ENCODE data around the gene FBXL5.

FBXL5 gene

DNA sequence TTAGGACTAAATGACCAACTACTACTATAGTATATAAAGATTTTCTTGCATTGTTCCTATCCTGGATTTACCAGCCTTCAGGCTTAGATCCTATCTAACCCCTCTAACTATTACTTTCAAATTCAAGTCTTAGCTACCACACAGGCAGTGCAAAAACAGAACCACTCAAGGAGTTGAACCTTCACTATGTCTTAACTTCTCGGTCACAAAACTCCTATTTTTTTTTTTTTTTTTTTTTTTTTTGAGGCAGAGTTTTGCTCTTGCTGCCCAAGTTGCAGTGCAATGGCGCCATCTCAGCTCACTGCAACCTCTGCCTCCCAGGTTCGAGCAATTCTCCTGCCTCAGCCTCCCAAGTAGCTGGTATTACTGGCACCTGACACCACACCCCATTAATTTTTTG, 20.2 kb upstream of the FBXL5 start:
- no peak for DNase-seq

DNA sequence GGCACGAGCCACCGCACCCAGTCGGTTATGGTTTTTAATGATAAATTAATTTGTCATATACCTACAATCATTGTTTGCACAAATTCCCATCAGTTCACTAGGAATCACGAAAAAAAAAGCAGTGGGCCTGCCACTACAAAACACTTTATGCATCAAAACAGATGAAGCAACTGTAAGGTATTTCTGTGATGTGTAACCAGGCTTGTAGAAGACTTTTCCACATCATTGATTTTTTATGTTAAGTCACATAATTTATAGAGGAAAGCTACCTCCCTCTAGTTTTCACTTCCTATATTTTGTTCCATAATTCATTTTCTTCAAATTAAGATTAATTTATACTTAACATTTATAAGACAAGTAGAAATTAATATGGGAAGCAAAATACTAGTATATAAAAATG, 19.8 kb upstream of the FBXL5 start:
- DNase-seq, result no peak

DNA sequence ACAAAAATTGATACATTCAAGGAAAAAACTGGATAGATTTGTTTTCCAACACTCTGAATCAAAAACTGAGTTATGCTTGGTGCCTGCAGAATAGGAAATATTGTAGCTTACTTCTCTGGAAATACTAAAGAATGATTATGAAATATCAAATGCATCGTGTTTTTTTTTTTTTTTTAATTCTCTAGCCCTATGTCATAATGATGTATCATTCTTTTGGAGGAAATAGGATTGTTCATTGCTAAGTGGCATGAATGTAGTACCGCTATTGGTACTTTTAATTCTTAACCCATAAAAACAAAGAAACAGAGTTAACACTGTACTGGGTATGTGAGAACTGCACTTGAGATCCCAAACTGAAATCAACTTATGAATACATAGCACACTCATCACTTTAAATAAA, 18.9 kb upstream of the FBXL5 start:
- DNase-seq, result no peak

DNA sequence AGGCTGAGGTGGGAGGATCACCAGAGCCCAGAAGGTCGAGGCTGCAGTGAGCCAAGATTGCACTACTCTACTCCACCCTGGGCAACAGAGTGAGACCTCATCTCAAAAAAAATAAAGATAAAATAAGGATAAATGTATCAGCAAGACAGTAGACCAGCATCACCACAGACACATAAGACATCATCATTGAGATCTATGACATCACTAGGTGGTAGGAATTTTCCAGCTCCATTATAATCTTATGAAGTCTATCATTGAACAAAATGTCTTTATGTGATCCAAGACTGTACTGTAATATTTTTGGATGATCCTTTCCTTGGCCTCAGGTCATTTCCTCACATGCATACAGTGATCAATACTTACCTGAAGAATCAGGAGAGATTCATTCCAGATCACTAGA, 18.2 kb upstream of the FBXL5 start:
- DNase-seq, result no peak

DNA sequence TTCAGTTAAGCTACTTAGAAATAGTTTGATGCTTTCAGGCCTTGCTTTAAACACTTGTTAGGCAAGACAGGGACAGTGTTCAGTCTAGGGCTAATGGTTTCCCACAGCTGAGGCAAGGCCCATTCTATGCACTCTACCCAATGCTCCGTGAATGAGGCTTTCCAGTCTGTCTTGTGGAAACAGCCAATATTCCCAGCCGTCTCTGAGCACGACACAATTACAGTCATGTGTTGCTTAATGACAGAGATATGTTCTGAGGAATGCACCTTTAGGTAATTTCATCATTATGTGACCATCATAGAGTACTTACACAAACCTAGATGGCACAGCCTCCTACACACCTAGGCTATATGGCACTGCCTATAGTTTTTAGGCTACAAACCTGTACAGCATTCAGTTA, 16.9 kb upstream of the FBXL5 start:
- no peak for DNase-seq

DNA sequence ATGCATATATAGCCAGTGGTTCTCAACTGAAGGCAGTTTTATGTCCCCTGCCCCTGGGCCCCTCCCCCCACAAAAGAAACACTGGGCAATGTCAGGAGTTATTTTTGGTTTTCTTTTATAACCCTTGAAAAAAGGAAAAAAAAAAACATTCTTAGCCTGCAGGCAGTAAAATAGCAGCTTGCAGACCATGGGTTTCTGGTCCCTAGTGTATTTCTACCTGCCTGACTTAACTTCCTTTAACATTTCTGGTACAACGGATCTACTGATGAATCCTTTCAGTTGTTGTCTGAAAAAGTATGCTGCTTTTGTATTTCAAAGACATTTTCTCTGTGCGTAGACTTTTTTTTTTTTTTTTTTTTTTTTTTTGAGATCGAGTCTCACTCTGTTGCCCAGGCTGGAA, 15.4 kb upstream of the FBXL5 start:
- no peak for DNase-seq

DNA sequence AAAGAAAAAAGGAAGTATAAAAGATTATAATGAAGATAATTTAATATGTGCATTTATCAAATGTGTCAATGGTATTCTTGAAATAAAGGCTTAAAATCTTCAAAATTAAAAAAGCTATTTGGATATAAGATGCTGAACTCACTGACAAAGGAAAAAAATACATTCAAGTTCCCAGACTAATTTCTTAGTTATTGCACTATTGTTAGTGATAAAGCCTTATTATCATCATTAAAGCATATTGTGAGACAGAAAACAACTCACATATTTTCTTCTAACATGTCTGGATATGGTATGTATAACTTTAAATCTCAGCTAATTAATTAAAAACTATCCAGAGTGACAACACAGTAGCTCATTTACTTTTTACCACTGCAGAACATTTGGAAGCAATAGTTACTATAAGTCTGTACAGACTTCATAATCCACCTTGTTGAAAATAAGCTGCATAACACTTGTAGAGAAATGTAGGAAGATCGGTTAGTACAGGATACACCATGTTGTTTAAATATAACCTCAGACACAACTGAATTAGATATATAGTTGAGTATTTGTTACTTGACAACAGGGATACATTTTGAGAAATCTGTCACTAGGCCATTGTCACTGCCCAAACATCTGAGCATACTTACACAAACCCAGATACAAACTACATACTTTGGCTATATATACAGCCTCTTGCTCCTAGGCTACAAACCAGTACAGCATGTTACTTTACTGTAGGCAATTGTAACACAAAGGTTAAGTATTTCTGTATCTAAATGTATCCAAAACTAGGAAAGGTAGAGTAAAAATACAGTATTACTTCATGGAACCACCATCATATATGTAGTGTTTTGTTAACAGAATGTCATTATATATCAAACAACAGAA, 13.6 kb upstream of the FBXL5 start:
- no peak for DNase-seq

DNA sequence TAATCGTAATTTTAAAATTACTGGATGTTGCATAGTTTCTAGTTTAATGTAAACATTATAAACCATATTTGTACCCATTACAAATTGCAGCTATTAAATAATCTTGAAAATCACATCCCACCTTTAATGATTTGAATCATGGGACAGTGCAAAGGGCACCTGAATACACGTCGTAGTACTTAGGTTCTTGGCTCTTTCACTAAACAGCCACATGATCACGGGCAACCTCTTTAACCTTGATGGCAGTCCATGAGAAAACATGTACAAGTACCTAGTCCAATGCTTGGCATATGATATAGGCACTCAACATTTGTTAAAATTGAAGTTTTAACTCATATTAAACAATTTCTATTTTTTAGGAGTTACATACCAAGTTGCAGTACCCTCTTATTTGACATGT, 11.8 kb upstream of the FBXL5 start:
- no peak for DNase-seq

DNA sequence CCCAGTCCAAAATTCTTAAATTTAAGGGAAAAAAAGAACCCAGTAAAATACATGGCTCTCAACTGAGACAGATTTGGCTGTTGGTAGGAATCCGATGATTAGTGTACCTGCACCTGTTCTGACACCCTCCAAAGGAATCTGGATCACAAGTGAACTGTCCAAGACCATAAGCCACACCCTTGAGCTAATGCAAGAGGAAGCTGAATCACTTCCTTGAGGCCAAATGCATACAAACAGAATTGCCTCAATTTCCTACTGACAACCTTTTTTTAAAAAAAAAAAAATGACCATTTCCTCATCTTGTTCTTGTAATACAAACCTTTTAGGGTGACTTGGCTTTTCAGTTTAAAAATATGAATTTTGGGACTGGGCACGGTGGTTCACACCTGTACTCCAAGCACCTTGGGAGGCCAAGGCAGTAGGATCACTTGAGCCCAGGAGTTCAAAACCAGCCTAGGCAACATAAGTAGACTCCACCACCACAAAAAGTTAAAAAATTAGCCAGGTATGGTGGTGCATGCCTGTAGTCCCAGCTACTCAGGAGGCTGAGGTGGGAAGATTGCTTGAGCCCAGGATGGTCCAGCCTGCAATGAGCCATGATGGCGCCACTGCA, 10.7 kb upstream of the FBXL5 start:
- DNase-seq, result no peak

DNA sequence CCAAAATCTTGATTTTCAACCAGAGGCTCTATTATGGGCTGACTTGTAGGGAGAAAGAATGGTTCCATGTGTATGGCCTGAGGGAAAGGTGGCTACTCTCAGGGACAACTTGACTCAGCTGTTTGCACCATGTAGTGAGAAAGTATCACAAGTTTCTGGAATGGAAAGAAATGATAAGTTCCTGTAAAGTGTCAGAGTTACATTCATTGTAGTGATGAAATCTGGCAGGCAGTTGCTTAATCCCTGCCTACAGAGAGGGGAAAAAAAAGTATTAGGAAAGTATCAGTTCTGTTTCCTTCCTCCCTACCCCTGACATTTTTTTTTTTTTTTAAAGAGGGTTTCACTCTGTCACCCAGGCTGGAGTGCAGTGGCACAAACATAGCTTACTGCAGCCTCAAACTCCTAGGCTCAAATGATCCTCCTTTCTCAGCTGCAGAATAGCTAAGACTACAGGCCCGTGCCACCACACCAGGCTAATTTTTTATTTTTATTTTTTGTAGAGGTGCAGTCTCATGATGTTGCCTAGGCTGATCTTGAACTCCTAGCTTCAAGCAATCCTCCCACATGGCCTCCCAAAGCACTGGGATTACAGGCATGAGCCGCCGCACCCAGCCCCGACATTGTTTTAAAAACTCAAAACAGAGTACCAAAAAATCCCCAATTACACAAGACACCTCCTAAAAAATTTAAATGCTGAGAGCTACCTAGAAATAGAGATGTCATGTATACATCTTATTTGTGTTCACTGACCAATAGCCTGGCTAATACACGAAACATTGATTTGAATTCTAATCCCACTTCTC, 4.8 kb upstream of the FBXL5 start:
- no peak for DNase-seq

DNA sequence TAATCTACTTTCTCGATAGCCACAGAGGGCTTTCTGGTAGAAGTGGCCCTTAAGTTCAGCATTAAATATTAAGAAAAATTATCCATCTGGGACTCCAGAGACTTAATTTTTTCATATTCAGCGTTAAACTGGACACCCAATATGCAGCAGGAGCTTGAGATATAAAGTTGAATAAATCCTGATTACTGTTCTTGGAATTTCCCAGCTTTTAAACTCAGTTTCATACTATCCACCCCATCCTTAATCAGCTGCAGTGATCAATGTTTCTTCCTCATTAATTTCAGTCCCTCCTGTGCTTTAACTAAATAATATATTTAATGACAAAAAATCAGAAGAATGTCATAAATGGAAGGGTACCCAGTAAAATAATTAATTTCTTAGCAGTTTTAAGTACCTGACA, 3.6 kb upstream of the FBXL5 start:
- DNase-seq, result no peak

DNA sequence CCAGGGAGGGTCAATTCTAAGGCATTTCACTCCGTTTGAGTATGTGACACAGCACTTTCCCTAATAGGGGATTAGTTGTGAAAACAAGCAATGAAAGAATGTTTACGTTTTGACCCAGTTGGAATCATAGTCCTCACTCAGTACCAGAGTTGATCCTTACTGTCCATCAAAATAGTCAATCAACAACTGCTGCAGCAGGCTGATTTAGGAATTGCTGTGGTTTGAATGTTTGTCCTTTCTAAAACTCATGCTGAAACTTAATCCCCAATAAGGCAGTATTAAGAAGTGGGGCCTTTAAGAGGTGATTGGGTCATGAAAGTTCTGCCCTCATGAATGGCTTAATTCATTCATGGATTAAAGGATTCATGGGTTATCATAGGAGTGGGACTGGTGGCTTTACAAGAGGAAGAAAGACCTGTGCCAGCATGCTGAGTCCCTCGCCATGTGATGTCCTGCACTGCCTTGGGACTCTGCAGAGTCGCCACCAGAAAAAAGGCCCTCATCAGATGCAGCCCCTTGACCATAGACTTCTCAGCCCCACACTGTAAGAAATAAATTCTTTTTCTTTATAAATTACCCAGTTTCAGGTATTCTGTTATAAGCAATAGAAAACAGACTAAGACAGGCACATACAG, 3.1 kb upstream of the FBXL5 start:
- no peak for DNase-seq

DNA sequence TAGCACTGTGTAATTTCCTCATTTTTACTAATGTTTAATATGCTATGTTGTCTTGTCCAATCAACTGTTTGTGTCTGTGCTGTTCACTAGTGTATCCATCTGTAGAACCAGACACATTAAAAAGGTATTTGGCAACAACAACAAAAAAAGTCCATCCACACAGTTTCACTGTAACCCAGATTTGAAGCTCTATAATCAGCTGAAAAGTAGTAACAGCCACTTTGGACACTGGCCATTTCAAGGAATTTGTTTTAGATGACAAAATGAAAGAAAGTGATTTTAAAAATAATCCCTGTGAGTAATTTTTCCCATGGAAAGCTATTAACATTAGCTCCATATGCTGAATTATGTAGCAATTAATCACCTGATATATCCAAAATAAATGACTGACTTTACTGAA, 2.2 kb upstream of the FBXL5 start:
- DNase-seq, result no peak

DNA sequence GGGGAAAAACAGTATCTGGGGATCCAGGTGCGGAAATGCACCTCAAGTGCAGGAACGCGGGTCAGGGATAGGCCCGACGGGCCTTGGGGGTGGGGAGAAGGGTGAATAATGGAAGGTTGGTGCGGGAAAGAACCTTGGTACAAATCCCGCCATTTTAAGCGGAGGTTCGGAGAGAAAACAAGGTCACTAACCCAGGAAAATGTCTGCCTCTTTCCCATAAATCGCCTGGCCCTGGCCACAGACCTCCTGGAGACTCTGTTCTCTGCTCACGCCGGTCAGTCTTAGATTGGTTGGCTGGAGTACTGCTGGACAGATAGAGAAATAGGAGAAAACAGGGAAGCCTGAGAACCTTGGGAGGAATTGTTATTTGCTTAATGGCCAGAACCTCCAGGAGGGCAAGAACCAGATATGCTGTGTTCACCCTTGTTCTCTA, 897 bp upstream of the FBXL5 start:
- DNase-seq, result no peak

DNA sequence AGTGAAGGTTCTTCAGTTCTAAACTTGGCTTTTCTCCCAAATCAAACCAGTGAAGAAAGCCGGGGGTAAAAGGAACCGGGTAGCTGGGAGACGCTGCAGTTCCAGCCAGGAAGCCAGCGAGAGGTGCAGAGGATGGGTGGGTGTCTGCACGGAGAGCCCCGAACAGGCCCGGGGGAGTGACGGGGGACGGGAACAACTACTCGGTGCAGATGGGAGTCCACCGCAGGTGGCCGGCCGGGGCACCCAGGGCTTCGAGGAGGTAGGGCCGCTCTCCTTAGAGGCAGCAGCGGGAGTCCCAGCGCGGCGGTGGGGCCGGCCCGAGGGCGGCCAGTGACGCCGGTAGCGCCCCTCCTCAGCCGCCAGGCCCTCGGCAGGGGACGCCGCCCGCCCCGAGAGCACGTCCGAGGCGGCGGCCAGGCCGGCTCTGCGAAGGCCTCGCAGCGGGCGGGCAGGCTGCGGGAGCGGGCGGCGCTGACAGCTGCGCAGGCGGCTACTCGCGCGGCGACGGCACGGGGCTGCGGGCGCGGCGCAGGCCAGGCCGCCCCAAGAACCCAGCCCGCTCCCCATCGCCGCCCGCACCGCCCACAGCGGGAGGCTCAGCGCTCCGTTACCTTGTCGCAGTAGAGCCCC, 449 bp downstream of the FBXL5 start:
- peak; percentile 63 for DNase-seq

DNA sequence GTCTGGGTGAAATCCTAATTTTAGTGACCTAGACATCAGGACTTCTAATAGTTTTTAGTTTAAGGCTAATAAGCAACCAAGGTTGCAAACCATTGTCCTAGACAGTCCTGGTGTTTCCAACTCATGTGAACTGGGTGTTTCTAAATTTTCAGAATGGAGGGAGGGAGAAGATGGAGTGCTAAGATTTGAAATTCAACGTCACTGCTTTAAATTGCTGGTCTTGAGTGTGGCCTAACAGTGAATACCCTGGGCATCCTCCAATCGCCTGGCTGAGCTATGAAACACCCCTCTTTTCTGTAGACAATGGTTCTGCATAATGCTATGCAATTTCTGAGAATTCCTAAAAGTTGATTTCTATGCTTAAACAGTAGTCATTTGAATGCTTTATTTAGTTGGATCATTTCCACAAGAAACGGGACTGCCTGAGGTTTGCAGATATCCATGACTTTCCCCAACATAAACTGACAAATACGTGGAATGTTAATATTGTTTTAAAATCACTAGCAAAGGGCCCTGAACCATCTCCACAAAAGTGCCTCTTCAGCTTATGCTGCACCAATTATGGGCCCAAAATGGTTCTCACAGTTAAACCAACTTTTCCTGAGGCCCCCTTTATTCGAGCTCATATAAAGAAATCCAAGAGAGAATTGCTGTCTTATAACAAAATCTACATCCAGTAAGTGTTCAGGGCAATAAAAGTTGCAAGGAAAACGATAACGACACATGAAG, 1.1 kb downstream of the FBXL5 start:
- peak; percentile 53 for DNase-seq

DNA sequence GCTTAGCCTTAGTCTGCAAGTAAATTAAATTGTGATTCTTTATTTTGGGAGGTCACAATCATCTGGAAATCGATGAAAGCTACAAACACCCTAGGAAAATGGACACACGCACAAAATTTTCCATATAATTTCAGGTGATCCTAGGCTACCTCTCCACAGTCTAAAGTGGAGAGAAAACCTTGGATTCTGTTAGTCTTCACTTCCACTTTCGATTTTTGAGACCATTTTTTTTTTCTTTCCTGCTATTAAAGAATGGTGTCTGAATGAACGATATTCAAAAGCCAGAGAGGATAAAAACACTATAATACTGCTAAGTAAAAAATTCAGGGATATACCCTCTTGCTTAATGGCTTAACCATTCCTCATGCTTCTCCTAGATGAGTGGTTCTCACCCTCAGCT, 1.7 kb downstream of the FBXL5 start:
- no peak for DNase-seq

DNA sequence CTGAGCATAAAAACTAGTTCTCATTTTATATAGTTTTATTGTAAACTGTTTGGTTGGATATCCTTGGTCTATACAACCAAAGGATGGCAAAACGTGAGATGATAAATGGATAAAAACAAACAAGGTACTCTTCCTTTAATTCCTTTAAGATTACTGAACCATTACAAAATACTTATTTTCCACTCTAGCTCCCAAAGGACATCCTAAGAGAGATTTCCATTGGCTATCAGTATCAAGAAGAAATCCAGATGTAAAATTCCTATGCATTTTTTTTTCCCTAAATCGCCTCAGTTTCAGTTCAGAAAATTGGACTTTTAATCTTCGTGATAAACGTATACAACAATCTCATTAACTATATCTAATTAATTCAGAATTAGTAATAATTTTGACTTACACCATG, 2.3 kb downstream of the FBXL5 start:
- no peak for DNase-seq

DNA sequence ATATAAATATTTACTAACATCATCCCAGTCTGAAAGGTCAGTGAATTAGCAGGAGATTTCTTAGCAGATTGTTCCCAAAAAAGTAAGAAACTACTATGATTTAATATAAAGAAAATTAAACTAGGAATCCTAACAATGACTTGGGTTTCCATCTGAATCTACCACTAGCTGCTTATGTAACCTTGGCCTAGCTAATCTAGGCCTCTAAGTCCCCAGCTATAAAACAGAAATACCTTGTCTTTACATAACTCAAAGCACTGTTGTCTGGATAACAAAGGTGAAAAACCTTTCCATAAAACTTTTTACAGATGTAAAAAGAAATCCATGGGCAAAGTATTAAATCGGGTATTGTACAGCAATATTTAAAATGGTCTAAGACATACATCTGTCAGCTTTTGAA, 3.0 kb downstream of the FBXL5 start:
- no peak for DNase-seq

DNA sequence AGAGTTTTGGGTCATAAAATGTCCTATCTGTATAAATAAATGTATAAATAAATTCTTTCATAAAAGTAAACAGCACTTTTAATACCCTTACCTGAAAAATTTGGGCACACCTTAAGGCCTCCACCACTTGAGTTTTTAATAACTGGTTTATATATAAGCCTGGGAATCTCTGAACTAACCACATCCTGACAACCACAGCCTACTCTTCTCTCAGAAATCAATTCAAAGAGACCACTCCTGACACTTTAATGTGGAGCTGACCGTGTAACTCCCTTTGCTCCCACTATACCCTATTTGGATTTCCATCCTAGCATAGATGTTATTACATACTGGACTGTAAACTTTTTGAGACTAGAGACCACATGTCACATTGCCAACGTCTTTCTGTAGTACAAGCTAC, 3.5 kb downstream of the FBXL5 start:
- DNase-seq, result no peak

DNA sequence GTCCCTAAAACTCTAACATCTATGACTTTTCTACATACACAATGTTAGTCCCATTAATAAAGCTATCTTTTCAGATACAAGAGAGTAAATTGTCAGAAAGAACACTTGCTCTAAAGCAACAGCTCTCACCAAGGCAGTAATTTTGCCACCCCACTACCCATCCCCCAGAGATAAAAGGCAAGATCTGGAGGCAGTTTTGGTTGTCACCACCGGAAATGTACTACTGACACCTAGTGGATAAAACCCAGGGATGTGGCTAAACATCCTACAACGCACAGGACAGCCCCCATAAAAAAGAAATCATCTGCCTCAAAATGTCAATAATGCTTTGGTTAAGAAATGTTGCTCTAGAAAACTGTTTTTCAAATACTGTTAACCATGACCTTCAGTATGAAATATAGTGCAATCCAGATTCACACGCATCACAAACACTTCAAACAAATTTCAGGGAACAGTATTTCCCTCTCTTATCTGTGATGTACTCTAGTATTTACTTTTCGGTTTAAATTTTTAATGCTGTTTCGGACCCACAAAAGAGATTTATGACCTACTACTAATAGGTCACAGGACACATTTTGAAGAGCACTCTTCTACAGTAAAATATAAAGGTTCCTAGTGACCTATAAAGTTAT, 5.1 kb downstream of the FBXL5 start:
- peak; percentile 52 for DNase-seq

DNA sequence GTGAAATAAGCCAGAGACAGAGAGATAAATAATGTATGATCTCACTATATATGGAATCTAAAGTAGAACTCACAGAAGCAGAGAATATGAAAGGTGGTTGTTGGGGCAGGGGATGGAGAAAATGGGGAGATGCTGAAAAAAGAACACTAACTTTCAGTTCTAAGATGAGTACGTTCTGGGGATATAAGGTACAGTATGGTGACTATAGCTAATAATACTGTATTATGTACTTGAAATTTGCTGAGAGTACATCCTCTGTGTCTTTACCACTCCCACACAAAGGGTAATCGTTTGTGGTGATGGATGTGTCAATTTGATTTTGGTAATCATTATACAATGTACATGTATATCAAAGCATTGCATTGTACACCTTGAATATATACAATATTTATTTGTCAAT, 6.6 kb downstream of the FBXL5 start:
- DNase-seq, result no peak
